ENCODE data around the gene MPLKIP. TPM values are rescaled to one million over a fixed set of nuclear protein-coding genes. Genes with fewer than 3 reads are reported as not detected.
"Not testable (repeated sequence)": the region's sequence is repeated elsewhere in the genome, so short reads cannot be mapped to it uniquely, and the experiment has no call there.

Gene MPLKIP
- total RNA-seq, 3 donors from 2014 or later: 28.5 to 50.6 (median 50.1) TPM

DNA sequence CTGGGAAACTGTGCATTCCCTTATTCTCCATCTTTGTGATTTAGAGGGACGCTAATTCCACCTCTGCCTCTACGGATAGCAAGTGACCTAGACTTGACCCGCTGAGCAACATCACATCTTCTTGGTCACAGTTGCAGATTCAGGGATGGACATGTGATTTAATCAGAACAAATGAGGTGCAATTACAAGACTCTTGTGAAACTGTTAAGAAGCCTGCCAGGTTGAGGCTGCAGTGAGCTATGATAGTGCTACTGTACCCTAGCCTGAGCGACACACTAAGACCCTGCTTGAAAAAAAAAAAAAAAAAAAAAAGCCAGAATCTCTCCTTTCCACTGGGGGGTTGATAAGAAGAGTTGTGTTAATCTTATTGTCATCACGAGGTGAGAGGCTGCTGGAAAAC, 14.4 kb downstream of the MPLKIP start:
- no peaks in the 10 kb centered on the region for H3K27me3 ChIP-seq
- H3K4me1 ChIP-seq: no peaks in the 10 kb centered on the region
- TF ChIP-seq POLR2A (IDR thresholded peaks at IDR 0.05) (no peak), POLR2AphosphoS5 (IDR thresholded peaks at IDR 0.05) (no peak)
- TF ChIP-seq, protein P1, sequence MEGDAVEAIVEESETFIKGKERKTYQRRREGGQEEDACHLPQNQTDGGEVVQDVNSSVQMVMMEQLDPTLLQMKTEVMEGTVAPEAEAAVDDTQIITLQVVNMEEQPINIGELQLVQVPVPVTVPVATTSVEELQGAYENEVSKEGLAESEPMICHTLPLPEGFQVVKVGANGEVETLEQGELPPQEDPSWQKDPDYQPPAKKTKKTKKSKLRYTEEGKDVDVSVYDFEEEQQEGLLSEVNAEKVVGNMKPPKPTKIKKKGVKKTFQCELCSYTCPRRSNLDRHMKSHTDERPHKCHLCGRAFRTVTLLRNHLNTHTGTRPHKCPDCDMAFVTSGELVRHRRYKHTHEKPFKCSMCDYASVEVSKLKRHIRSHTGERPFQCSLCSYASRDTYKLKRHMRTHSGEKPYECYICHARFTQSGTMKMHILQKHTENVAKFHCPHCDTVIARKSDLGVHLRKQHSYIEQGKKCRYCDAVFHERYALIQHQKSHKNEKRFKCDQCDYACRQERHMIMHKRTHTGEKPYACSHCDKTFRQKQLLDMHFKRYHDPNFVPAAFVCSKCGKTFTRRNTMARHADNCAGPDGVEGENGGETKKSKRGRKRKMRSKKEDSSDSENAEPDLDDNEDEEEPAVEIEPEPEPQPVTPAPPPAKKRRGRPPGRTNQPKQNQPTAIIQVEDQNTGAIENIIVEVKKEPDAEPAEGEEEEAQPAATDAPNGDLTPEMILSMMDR (IDR thresholded peaks at IDR 0.05): no peak
- no peak for DNase-seq (ENCODE audit: low spot score in 2 of 2)
- H3K9me3 ChIP-seq: no peaks in the 10 kb centered on the region
- no peaks in the 10 kb centered on the region for H3K36me3 ChIP-seq
- H3K4me3 ChIP-seq: no peak overlapping the region
- intact Hi-C loops (cut with DNase I; ENCODE audit: low total_unique reads): no loop called here
- H3K27ac ChIP-seq: no peak overlapping the region

DNA sequence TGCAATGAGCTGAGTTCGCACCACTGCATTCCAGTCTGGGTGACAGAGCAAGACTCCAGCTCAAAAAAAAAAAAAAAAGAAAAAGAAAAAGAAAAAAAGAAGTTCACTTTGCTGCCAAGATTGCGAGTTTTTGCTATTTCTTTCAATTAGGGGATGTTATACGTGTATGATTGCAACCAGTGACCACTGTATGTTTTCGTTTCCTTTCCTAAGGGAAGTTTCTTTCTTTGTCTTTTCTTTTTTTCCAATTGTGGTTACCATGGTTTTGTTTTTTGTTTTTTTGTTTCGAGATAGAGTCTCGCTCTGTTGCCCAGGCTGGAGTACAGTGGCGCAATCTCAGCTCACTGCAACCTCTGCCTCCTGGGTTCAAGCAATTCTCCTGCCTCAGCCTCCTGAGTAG, 16.2 kb downstream of the MPLKIP start:
- intact Hi-C loops (cut with DNase I; ENCODE audit: low total_unique reads): not testable (repeated sequence)

DNA sequence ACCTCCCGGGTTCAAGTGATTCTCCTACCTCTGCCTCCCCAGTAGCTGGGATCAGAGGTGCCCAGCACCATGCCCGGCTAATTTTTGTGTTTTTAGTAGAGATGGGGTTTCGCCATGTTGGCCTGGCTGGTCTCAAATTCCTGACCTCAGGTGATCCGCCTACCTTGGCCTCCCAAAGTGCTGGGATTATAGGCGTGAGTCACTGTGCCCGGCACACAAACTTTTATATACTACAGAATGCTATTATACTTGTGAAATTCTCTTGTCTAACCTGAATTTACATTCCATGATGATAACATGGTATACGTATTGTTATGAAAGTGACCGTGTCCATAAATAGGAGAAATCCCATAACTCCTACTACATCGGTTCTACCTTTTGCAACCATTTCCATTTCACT, 17.2 kb downstream of the MPLKIP start:
- intact Hi-C loops (cut with DNase I; ENCODE audit: low total_unique reads); H3K4me3 ChIP-seq; H3K27me3 ChIP-seq; H3K36me3 ChIP-seq; H3K9me3 ChIP-seq; DNase-seq (ENCODE audit: low spot score in 2 of 2); H3K27ac ChIP-seq; H3K4me1 ChIP-seq: not testable (repeated sequence)

More for the DNA sequence above, 16.2 kb downstream of the MPLKIP start:
- H3K27me3 ChIP-seq; H3K4me3 ChIP-seq; H3K36me3 ChIP-seq; DNase-seq (ENCODE audit: low spot score in 2 of 2); H3K27ac ChIP-seq; H3K9me3 ChIP-seq; H3K4me1 ChIP-seq: not testable (repeated sequence)

DNA sequence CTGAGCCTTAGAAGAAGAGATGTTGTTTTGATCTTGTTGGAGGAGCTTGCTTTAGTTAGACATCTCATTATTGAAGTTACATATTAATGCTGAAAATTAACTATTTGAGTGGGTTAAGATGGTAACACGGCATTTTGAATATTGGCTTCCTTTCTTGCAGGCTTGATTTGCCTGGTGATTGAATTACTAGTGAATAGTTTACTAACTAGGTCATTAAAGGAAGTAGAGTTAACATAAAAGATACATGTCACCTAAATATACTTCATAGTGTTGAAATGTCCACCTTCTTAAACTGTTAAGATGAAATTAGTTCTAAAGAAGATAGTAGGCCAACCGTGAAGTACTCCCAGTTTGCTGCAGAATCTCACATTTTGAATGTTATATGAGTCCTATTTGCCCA, 18.5 kb downstream of the MPLKIP start:
- H3K36me3 ChIP-seq: no peaks in the 10 kb centered on the region
- no peak for DNase-seq (ENCODE audit: low spot score in 2 of 2)

DNA sequence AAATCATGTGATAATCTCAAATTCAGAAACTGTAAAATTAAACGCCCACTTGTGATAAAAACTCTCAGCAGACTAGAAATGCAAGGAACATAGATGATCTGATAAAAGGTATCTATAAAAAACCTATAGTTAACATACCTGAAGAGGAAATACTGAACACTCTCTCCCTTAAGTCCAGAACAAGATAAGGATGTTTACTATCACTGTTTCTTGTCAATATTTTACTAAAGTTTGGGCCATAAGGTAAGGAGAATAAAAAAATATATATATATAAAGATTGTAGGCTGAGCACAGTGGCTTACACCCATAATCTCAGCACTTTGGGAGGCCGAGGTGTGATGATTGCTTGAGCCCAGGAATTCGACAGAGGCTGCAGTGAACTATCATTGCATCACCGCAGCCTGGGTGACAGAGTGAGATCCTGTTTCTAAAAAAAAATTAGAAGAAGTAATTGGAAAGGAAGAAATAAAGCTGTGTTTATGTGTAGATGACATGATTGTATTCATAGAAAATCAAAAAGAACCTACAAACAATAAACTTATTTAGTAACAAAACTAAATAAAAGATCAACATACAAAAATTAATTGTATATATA, 28.4 kb downstream of the MPLKIP start:
- Histone ChIP-seq H3K27me3 (no peaks in the 10 kb centered on the region), H3K27ac (no peak overlapping the region), H3K9me3 (no peaks in the 10 kb centered on the region), H3K36me3 (no peaks in the 10 kb centered on the region), H3K4me1 (no peaks in the 10 kb centered on the region), H3K4me3 (no peak overlapping the region)
- intact Hi-C loops (cut with DNase I; ENCODE audit: low total_unique reads): no loop called here
- TF ChIP-seq POLR2AphosphoS5 (IDR thresholded peaks at IDR 0.05): no peak
- TF ChIP-seq, protein P1 (IDR thresholded peaks at IDR 0.05): no peak
- TF ChIP-seq POLR2A (IDR thresholded peaks at IDR 0.05): no peak
- no peak for DNase-seq (ENCODE audit: low spot score in 2 of 2)

More for the DNA sequence above, 18.5 kb downstream of the MPLKIP start:
- no peak overlapping the region for H3K27ac ChIP-seq
- no peaks in the 10 kb centered on the region for H3K9me3 ChIP-seq
- intact Hi-C loops (cut with DNase I; ENCODE audit: low total_unique reads): no loop called here
- H3K4me1 ChIP-seq: no peaks in the 10 kb centered on the region
- no peak overlapping the region for H3K4me3 ChIP-seq
- TF ChIP-seq POLR2AphosphoS5 (IDR thresholded peaks at IDR 0.05) (no peak), POLR2A (IDR thresholded peaks at IDR 0.05) (no peak)
- TF ChIP-seq, protein P1 (IDR thresholded peaks at IDR 0.05): no peak
- H3K27me3 ChIP-seq: no peaks in the 10 kb centered on the region

DNA sequence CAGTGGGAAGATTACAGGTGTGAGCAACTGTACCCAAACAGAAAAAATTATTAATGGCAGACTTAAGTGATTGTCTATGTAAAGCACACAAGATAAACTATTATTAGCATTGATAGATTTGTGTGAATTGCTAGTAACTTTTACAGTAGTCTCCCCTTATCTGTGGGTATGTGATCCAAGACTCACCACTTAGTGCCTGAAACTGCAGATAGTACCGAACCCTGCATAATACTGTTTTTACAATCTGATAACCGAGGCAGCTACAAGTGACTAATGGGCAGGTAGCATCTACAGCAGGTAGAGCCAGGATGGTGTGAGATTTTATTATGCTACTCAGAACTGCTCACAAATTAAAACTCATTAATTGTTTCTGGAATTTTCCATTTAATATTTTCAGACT, 31.5 kb downstream of the MPLKIP start:
- H3K4me3 ChIP-seq: no peak overlapping the region
- DNase-seq (ENCODE audit: low spot score in 2 of 2): no peak
- no peaks in the 10 kb centered on the region for H3K36me3 ChIP-seq
- H3K27ac ChIP-seq: no peak overlapping the region
- H3K27me3 ChIP-seq: no peaks in the 10 kb centered on the region
- H3K4me1 ChIP-seq: no peaks in the 10 kb centered on the region
- H3K9me3 ChIP-seq: no peaks in the 10 kb centered on the region
- intact Hi-C loops (cut with DNase I; ENCODE audit: low total_unique reads): no loop called here
- TF ChIP-seq, protein P1 (IDR thresholded peaks at IDR 0.05): no peak
- TF ChIP-seq POLR2AphosphoS5 (IDR thresholded peaks at IDR 0.05) (no peak), POLR2A (IDR thresholded peaks at IDR 0.05) (no peak)

Measured in breast epithelium (tissue), 4 donors.